T1000 (cell line): Measurements from ENCODE around the gene PRRT1B.
"Not testable (repeated sequence)": the region's sequence is repeated elsewhere in the genome, so short reads cannot be mapped to it uniquely, and the experiment has no call there.

Source experiments
- DNase-seq: peaks from one replicate; lab custom pipeline; 2025; ENCODE audit warnings: mixed read lengths; lab: John Stamatoyannopoulos, UW

The PRRT1B gene

DNA sequence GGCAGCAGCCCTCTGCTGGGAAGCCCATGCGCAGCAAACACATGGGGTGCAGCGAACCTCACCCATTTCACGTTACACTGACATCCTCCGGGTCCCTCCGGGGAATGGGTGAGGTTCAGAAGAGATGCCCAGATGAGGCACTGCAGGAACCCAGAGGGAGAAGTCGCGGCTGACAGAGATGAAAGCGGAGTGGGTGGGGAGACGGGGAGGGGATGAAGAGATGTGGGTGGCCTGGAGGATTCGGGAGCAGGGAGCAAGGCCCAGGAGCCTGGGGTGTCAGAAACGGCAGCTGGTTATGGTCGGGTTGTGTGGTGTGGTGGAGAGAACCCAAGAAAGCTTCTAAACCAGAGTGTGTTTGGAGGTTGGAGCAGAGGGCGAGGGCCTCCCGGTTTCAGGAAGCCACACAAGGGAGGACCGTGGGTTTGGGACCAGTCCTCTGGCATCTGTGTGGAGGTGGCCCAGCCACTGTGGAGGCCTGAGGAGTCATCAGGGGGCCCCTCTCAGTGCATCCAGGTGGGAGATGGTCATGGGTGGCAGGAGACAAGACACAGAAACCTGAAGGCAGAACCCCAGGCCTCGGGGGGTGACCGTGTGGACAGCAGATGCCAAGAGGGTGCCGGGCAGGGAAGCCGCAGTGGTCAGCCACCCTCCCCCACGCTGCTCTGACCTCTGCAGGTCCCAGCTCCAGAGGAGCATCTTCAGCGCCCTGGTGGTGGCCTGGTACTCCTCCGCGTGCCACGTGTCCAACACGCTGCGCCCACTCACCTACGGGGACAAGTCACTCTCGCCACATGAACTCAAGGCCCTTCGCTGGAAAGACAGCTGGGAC is 22.9 kb upstream of the PRRT1B start:
- no peak for DNase-seq

DNA sequence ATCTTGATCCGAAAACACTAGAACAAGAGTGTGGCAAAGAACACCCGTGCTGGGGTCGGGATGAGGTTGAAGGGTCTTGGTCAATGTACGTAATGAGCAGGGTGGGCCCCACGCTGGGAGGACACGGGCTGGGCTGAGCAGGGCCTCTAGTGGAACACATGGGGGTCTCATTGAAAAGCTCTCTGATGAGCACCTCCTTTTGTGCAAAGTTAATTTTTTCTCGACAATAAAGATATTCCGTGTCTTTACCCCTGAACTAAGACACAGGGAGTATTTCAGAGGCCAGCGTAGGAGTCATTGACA is 22.3 kb upstream of the PRRT1B start:
- DNase-seq, result no peak

DNA sequence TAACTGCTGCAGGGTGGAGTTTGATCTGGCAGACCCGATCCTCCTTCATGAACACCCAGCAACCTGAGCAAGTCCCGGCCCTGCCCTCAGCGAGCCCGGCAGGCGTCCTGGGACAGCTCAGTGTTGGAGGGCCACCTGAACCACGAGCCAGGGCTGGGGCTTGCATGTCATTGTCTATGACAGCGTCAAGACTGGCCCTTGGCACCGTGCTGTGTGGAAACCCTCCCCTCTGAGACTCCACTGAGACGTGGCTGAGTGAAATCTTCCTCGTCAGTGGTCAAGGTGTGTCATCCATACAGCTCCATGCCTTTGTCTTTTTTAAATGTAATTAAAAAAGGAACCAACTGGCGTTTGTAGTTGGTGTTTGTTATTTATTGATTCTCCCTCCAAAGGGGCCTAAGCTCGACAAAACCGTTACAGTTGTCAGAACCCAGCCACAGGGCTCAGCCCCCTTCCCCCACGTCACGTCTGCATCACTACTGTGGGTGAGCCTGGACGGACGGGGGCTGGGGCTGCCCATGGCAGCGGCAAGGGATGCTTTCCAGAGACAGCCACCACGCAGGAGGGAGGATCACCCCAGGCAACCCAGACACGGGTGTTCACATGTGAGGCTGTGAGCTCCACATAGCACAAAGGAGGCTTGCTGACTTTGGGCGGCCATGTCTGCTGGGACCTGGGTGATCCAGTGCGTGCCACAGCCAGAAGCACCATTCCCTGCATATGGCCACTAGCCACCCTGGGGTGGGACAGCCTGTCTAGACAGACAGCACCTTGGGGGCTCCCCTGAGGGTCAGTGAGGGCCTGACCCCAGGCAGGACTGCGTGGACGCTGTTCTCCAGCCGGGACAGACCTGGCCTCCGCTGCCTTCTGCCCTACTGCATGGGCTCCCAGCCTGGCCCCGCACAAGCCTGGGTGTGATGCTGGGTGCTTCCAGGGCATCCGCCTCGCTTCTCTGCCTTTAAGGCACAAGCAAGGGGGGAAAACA is 21.6 kb upstream of the PRRT1B start:
- DNase-seq, result no peak

DNA sequence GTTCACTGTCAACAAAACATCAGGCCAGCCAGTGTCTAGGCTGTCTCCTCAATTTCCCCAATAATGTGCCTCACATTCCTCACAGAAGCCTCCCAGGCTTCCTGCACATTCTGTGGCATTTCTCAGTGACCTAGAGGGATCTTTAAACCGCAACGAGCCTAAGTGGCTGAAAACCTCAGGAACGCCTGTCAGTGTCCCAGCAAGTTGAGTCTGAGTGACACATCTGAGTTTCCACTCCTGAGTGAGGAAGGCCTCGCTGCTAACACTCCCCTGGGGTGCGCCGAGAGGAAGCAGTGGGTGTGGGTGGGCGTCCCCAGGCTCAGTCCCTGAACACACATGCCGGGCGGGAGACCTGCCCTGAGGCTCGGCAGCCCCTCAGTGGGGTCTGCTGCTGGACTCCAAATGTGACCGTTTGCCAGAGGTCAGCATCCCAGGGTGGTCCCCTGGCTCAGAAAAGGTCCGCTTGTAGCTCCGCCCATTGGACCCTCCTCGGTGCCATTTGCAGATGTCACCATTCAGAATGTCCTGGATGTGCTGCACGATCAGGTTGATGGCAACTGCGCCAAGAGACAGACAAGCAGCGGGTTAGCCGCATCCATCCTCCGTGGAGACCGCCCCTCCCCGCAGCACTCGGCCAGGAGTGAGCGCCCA is 20.5 kb upstream of the PRRT1B start:
- DNase-seq, result no peak

DNA sequence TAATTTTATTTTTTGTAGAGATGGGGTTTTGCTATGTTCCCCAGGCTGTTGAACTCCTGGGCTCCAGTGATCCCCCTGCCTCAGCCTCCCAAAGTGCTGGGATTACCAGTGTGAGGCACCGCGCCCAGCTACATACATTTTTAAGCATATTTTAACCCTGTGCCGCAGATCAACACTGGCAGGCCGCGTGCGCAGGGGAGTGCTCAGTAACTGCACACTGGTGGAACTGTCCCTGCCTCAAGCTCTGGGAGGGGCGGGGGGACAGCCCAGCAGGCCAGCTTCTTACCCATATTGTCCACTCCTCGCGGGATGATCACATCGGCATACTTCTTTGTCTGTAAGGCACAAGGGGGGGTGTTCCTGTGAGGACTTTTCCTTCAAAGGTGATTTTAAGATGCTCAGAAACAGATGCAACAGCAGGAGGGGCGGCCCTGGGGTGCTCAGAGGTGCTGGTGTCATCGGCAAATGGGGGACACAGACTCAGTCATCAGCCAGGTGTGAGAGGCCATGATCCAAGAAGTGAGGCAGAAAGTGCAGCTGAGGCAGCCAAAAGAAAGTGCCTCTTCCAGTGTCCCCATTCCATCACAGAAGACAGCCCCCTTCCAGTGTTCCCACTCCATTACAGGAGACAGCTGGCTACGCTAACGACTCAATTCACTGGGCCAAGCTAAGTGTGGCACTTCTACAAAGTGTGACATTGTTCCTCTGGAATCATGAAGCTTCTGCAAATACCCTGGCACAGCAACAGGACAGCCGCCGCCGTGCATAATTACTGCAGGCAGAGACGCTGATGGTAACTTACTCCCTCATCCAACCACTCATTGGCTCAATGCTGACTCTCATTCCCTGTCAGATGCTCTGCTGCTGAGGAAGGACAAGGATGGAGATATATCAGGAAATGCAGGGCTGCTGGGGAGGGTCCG is 19.4 kb upstream of the PRRT1B start:
- DNase-seq, result no peak

DNA sequence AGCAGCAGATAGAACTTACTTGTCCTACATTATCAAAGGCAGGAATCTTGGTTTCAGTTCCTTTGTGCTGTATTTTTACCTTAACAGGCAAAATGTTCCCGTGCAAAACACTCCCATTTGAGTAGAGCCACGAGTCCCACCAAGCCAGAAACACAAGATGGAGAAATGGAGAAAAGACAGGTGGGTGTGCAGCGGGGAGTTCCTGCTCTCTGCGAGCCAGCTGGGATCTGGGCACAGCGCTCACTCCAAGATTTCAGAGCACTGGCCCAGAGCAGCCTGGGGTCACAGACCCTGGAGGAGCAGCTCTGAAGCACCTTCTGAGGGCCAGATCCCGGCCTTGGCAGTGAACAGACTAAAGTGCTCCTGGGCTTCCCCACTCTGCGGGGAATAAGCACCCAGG is 17.1 kb upstream of the PRRT1B start:
- DNase-seq, result no peak

DNA sequence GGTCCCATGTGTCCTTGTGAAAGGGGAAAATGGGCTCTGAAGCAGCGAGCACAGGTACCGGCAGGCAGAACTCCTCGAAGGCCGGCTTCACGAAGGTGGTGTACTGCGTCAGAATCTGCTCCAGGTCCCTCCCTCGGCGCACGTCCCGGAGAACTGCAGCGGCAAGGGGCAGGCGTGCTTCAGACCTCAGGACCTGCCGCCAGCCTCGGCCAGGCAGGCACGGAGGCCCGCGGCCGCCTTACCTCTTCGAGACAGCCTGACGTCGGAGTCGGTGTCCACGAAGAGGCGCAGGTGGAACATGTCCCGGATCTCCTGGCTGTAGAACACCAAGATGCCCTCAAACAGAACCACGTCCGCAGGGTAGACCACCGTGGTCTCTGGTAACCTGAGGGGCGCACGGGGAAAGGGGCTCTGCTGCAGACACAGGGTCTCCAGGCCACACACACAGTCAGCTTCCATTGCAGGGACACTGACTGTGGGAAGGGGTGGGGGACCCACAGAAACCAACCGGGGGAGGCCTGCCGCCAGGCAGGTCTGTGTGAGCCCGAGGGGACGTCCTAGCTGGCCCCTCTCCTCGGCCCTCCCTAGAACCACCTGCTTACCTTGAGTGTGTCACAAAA is 16.3 kb upstream of the PRRT1B start:
- no peak for DNase-seq

DNA sequence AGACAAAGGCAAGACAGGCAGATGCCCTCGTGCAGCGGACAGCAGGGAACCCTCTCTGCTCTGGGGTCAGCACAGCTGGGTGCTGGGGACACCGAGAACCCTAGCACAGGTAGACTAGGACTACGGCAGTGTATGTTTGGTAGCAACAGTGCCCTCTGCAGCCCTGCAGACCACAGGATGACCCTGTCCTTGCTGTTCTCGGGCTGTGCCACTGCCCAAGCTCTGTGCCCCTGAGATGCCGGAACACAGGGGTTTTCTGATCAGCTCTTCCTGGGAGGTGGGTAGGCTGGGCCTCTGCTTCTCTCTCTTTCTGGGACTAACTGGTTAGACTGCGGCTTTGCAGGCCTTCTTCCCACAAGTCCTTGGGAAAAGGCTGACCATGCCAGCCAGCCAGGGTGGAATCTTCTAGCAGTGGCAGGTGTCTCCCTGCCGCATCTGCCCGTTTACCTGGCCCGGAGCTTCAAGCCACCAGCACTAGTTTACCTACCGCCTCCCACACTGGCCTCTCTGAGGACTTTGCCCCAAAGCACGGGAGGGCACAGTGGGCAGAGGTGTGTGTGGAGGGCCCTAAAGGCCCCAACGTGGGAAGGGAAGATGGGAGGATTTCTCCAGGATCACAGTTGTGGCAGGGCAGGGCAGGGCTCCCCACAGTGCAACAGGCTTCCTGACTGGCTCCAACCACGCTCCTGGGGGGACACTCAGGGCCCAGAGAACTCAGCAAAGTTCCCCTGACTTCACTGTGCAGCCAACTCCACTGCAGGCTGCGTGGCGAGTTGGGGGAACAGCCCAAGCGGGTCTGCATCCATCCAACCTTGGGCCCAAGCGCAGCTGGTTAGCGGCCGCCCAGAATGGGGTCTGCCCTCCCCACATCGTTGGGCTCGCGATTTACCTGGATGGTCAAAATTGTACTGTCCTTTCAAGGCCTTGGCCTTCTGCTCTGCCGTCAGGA is 15.5 kb upstream of the PRRT1B start:
- DNase-seq, result no peak

DNA sequence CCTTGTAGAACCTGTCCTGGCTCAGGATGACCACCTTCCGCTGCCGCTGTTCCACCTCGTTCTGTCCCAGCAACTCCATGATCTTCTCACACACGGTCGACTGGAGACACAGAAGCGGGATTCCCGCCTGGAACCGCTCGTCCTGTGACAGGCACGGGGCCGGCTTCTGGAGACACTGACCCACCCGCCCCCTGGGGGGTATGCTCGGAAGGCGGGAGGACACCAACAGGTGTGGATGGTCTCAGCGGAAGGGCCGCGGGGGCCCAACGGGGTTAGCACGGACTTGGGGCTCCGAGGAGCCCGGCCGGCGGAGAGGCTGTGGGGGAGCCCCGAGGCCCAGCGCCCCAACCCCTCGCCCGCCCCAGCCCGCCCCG is 14.8 kb upstream of the PRRT1B start:
- DNase-seq, result no peak

DNA sequence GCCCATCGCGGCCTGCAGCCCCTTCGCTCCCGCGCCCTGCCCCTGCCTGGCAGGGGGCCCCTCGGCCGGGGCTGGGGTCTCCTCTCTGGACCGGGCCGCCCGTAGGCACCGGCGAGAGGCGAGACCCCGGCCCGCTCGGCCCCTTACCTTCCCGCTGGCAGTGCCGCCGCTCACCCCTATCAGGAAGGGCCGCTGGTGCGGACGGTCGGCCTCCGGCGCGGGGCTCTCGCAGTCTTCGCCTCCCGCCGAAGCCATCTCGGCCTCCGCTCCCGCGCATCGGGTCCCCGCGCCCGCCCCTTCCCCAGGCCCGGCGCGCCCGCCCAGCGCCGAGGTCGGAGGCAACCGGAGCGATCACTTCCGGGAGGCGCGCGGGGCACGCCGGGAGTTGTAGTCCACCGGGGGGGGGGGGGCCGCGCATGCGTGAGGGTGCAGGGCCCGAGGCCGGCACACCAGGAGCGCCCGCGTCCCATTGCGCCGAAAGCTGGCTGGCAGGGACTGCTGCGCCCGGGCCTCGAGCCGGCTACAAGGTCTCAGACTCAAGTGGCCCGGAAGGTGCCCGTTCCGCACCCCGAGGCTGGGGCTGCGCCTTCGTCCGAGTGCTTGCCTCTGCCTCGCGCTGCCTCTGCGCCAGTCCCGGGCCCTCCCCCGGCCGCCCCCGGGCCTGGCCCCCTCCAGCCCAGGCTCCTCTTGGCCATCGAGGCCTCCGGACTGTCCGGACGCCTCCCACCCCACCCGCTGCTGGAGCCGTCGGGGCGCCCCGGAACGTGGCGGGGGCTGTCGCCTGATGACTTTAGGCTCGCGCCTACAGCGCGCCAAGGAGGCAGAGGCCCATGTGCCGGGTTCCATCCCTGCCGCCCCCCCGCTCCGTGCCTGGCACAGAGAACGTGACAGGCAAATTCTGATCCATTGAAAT is 14.1 kb upstream of the PRRT1B start, which contains the start of gene UCK1:
Gene UCK1 (minus strand): TSS at position 344 of the 913 bp plus-strand sequence. CDS start 89 bp downstream, at position 255.
- DNase-seq, result peak; percentile 35

DNA sequence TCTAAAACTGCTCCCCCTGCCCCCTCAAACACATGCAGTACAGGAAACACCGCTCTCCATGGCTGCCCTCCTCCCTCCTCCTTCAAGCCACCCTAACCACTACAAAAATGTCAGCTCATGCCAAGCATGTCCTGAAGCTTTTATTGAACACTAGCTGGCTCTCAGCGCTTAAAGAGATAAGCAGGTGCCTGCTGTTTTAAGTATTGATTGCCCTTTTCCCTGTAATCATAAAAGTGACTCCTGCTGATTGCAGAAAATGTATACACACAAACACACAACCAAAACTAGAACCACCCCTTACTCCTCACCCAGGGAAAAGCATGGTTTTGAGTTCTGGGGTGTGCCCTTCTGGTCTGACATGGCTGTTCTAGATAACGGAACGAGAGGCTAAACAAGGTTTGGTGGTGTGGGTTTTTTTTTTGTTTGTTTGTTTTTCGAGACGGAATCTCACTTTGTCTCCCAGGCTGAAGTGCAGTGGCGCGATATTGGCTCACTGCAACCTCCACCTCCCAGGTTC is 10.5 kb upstream of the PRRT1B start:
- no peak for DNase-seq

DNA sequence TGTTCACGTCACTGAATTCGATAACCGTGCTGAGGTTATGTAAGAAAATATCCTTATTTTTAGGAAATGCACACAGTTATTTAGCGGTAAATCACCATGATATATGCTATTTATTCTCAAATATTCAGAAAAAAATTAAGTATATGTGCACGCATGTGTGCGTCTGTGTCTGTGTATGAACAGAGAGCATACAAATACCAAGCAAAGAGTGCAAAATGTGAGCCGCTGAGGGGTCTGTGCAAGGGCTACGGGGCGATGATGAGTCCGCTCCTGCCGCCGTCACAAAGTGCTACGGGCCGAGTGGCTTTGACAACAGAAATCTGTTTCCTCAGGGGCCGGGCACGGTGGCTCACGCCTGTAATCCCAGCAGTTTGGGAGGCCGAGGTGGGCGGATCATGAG is 7.4 kb upstream of the PRRT1B start:
- DNase-seq, result no peak

DNA sequence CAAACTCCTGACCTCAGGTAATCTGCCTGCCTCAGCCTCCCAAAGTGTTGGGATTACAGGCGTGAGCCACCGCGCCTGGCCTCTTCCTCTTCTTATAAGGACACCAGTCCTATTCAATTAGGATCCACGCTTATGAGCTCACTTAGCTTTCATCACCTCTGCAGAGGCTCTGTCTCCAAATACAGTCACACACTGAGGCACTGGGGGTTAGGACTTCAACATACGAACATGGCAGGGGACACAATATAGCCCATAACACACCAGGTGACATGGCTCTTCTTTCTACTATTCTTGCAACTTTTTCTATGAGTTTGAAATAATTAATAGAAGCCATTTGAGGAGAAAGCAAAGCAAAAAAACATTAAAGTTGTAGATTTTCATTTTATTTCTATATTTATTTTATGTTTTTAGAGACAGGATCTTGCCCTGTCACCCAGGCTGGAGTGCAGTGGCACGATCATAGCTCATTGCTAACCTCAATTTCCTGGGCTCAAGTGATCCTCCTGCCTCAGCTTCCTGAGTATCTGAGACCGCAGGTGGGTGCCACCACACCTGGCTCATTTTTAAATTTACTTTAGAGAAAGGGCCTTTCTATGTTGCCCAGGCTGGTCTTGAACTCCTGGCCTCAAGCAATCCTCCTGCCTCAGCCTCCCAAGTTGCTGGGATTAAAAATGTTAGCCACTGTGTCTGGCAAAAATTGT is 6.0 kb upstream of the PRRT1B start:
- no peak for DNase-seq

DNA sequence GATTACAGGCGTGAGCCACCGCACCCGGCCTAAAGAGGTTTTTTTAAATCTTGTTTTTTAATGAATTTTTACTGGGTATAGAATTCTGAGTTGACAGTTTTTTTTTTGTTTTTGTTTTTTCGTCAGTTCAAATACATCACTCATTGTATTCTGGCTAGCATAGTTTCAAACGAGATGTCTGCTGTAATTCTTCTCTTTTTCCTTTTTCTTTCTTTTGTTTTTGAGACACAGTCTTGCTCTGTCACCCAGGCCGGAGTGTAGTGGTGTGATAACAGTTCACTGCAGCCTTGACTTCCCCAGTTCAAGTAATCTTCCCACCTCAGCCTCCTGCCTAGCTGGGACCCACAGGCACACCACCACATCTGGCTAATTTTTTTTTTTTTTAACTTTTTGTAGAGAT is 2.2 kb upstream of the PRRT1B start:
- DNase-seq, result no peak

DNA sequence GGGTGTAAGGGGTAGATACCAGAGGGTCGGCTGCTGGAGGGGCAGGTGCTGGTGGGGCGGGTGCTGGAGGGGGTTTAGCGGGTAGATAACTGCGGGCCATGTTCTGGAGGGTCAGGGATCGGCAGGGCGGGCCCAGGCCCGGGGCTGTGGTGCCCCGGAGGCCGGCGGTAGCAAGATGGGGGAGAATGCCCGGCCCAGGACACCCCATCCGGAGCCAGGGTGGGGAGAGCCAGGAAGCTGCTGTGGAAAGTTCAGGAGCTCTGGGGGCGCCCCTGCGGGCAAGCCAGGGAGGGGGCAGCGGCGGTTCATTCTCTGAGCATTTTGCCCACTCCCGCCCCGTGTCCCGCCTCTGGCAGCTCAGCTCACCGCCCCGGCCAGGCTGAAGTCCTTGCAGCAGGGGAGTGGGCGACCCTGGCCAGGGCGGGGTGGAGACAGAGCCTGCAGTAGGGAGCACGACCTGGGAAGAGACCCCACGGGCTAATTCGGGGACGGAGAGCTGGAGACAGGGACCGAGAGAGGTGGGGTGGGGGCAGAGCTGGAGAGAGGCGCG is 538 bp downstream of the PRRT1B start:
- DNase-seq, result no peak

DNA sequence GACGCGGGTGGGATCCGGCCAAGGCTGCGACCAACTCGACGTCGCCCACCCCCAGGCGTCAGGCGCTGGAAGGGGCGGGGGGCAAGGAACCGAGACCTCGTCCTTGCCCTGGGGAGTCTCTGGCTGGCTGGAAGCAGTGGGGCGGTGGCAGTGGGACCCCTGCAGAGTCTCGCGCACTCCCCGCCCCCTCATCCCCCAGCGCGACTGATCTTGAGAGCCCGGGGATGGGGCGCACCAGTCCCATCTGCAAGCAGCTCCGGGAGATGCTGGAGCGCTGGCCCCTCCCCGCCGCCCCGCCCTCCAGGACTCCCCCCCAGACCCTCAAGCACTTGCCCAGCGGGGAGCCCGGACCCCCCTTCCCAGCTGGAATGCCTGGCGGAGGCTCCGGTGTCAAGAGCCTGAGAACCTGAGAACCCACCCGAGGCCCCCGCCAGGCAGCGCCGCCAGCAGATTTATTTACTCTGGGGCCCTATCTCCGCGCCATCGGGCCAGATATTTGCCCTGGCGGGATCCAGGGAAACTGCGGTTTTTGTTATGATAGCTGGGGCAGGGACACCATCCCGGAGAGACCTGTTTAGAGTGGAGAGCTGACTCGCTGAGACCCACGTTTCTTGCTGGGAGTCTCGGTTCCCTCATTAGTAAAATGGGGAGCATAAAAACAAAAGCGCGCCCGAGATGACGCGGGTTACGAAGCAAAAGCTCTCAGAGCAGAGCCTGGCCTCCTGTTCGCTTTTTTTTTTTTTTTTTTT is 1.2 kb downstream of the PRRT1B start:
- no peak for DNase-seq

DNA sequence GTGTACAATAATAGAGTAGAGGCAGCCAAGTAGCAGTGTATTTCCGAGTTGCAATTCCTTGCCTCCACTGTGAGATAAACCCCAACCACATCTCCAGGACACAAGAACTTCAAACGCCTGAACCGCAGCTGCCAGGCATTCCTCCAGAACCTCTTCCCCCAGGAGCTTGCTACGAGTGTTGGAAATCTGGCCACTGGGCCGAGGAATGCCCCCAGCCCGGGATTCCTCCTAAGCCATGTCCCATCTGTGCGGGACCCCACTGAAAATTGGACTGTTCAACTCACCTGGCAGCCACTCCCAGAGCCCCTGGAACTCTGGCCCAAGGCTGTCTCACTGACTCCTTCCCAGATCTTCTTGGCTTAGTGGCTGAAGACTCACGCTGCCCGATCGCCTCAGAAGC is 3.9 kb downstream of the PRRT1B start:
- DNase-seq, result not testable (repeated sequence)
